Stimulated activated CD4-positive, alpha-beta T cell treated with anti-CD3 and anti-CD28 coated beads, TNF-alpha, amount 100 ng/mL, for 48 hours (primary cell): ENCODE results near the gene TSEN15.

ENCODE experiments used
- DNase-seq, 3 donors: peaks; one replicate each; pipeline ENCODE4 v3.0.0-alpha.2; 2020; ENCODE audit warnings: low read depth in 3 of 3

Gene TSEN15

GRCh38 chr1:184101571-184101970, 50.0 kb downstream of the TSEN15 start:
- DNase-seq = no peak

GRCh38 chr1:184110272-184111204, 59.0 kb downstream of the TSEN15 start:
- no peak for DNase-seq

- no peak for DNase-seq
These were observed 60.8 kb downstream of the TSEN15 start for GRCh38 chr1:184112176-184112948.

DNA sequence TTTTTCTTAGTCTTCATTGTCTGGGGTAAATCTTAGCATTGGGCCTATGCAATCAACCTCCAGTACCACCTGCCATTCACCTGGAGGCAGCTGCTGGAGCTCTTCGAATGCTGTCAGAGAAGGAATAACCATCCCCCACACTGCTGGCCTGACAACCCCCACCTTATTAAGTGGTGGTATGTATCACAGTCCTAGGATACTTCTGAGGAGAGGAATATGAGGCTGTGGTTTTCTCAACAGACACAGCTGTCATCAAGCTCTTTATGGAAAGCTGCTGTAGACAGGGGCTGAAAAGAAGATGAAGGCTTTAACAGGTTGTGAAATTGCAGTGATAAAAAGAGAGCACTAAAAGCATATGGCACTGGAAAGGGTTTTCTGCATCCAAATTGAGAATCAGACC, 61.7 kb downstream of the TSEN15 start:
- DNase-seq = no peak

DNA sequence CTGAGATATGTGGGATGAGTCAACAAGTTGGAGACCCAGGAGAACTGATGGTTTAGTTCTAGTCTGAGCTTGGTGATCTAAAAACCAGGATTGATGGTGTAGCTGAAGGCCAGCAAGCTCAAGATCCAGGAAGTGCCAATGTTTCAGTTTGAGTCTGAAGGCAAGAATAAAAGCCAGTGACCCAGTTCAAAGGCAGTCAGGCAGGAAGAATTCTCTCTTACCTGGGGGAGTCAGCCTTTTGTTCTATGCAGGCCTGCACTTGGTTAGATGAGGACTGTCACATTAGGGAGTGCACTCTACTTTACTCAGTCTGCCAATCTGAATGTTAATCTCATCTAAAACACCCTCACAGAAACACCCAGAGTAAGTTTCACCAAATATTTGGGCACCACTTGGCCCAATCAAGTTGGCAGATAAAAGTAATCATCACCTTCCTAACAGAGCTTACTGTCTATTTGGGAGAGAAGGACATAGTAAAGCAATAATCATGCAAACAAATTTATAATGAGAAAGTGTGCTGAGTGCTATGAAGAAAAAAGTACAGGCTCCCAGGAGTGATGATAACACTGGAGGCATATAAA, 63.4 kb downstream of the TSEN15 start:
- no peak for DNase-seq

DNA sequence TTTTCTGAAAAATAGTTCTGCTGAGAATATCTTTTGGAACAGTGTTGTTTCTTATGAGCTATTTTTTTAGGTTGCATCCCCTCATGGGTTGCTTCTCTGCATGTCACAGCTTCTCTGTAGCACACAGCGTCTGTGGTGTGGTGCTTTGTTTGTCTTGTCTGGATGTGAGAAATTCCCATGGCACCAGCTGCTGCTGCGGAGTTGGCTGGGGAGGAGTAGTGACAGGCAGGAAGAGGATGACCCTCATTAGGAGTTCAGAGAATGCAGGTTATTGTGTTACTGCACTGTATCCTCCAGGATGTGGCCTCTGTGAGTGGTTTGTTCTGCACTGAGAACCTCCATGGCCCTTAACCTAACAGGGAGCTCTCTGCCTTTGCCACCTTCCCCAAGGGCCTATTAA, 64.8 kb downstream of the TSEN15 start:
- DNase-seq = no peak

DNA sequence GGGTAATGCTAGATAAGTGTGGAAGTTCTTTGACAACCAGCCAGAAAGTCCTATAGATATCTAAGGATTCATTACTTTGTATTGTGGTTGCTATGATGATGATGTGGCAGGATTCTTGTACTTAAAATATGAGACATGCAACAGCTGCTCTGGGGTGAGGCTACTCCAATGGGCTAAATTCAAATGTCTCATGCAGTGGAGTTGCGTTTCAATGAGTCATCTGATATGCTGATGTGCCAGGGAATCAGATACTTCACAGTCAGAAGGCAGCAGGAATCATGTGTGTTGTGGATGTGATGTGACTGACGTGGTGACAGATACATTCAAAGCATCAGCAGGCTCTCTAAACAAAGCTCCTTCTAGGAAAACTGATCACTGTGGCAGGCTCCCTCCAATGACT, 66.5 kb downstream of the TSEN15 start:
- no peak for DNase-seq
